Smooth muscle cell (in vitro differentiated cells): ENCODE results near the gene LRRC46. TPM values are rescaled to one million over a fixed set of nuclear protein-coding genes. Genes with fewer than 3 reads are reported as not detected.

Experiments used
- DNase-seq: peaks from one replicate; lab custom pipeline; 2025; ENCODE audit not compliant: unreplicated experiment; lab: John Stamatoyannopoulos, UW
- H2AFZ ChIP-seq: fragments of 200-600 bp; sonication (generic); 2 replicates; pipeline ENCODE4 v1.6.0; 2016; ENCODE audit warnings: antibody characterized with exemption, low read depth, mild to moderate bottlenecking
- H3F3A ChIP-seq: fragments of 200-600 bp; sonication (generic); 2 replicates; pipeline ENCODE4 v1.6.0; 2017; ENCODE audit warnings: antibody characterized with exemption, low read depth
- H3K27ac ChIP-seq: fragments of 200-600 bp; sonication (generic); 2 replicates; pipeline ENCODE4 v1.5.1; 2016; ENCODE audit warnings: low read depth, mild to moderate bottlenecking
- H3K27me3 ChIP-seq: fragments of 200-600 bp; sonication (generic); 2 replicates; pipeline ENCODE4 v1.6.1; 2016; ENCODE audit warnings: low read depth, mild to moderate bottlenecking
- H3K36me3 ChIP-seq: fragments of 200-600 bp; sonication (generic); 2 replicates; pipeline ENCODE4 v1.5.1; 2016; ENCODE audit warnings: low read depth
- H3K4me1 ChIP-seq: fragments of 200-600 bp; sonication (generic); 2 replicates; pipeline ENCODE4 v1.5.1; 2016; ENCODE audit warnings: low read depth
- H3K4me2 ChIP-seq: fragments of 200-600 bp; sonication (generic); 2 replicates; pipeline ENCODE4 v1.6.0; 2016; ENCODE audit warnings: mild to moderate bottlenecking
- H3K4me3 ChIP-seq: fragments of 200-600 bp; sonication (generic); 2 replicates; pipeline ENCODE4 v1.5.1; 2016; ENCODE audit warnings: mild to moderate bottlenecking
- H3K79me2 ChIP-seq: fragments of 200-600 bp; sonication (generic); 2 replicates; pipeline ENCODE4 v1.6.0; 2016; ENCODE audit warnings: low read depth, mild to moderate bottlenecking
- H3K9ac ChIP-seq: fragments of 200-600 bp; sonication (generic); 2 replicates; pipeline ENCODE4 v1.6.0; 2016; ENCODE audit warnings: low read depth
- H3K9me3 ChIP-seq: fragments of 200-600 bp; sonication (generic); replicated peaks from 2 replicates; pipeline ENCODE4 v1.5.1; 2016; ENCODE audit warnings: low read depth
- H4K20me1 ChIP-seq: fragments of 200-600 bp; sonication (generic); 2 replicates; pipeline ENCODE4 v1.6.0; 2016; ENCODE audit warnings: low read depth
- CTCF ChIP-seq: fragments of 200-600 bp; sonication (generic); IDR thresholded peaks from 2 replicates; pipeline ENCODE4 v1.5.1; 2017; ENCODE audit warnings: borderline replicate concordance, mild to moderate bottlenecking, antibody characterized with exemption; ENCODE audit not compliant: insufficient read depth, poor library complexity, severe bottlenecking
- WGBS: methylation state at CpG from one replicate; pipeline ENCODE4 v1.1.7; 2016; ENCODE audit warnings: low lambda C conversion rate; 5-methylcytosine and 5-hydroxymethylcytosine counted together
- polyA plus RNA-seq: library from polyadenylated mRNA; unstranded; fragments of >200 nt; fragmentation: Nextera tagmentation; extraction: Ambion mirVana; gene quantifications from 2 replicates; pipeline ENCODE4 v1.2.1, GENCODE V29; 2016
- total RNA-seq: library from RNA; depleted of rRNA; stranded (reverse); fragments of >200 nt; gene quantifications from 2 replicates; pipeline ENCODE4 v1.2.3, GENCODE V29; 2014

The LRRC46 gene
- total and polyA plus RNA-seq, 2 experiments from 2014 or later, result 0.26 TPM; not detected in 1

- Histone ChIP-seq H3F3A (peaks cover 8% of the 10 kb centered on the region), H3K36me3 (no peaks in the 10 kb centered on the region), H4K20me1 (peaks cover 8% of the 10 kb centered on the region), H3K4me3 (no peak overlapping the region), H3K4me1 (peaks cover 4% of the 10 kb centered on the region), H2AFZ (no peak overlapping the region), H3K27ac (no peak overlapping the region), H3K27me3 (no peaks in the 10 kb centered on the region), H3K79me2 (no peaks in the 10 kb centered on the region), H3K9me3 (no peaks in the 10 kb centered on the region), H3K9ac (no peak overlapping the region), H3K4me2 (no peak overlapping the region)
- WGBS, result 98% methylated on average over 22 of the region's 22 CpGs
- TF ChIP-seq CTCF, result no peak
- DNase-seq, result no peak
Observed at GRCh38 chr17:47813512-47814031, 17.9 kb upstream of the LRRC46 start.

- Histone ChIP-seq H3K36me3 (no peaks in the 10 kb centered on the region), H3K79me2 (no peaks in the 10 kb centered on the region), H4K20me1 (peaks cover 8% of the 10 kb centered on the region), H3K27ac (no peak overlapping the region), H2AFZ (no peak overlapping the region), H3K4me2 (no peak overlapping the region), H3F3A (peaks cover 4% of the 10 kb centered on the region), H3K9me3 (no peaks in the 10 kb centered on the region), H3K9ac (no peak overlapping the region), H3K4me1 (peaks cover 4% of the 10 kb centered on the region), H3K4me3 (no peak overlapping the region), H3K27me3 (no peaks in the 10 kb centered on the region)
- no peak for TF ChIP-seq CTCF
- DNase-seq, result no peak
- 97% methylated on average over 21 of the region's 21 CpGs for WGBS
Observed at GRCh38 chr17:47815106-47815918, 16.2 kb upstream of the LRRC46 start.

GRCh38 chr17:47816111-47816735 lies 15.2 kb upstream of the LRRC46 start:
- no peak for TF ChIP-seq CTCF
- Histone ChIP-seq H2AFZ (no peak overlapping the region), H3K4me2 (no peak overlapping the region), H3K27ac (no peak overlapping the region), H3K9ac (no peak overlapping the region), H3K27me3 (no peaks in the 10 kb centered on the region), H3K79me2 (no peaks in the 10 kb centered on the region), H3K4me1 (peaks cover 6% of the 10 kb centered on the region), H3K9me3 (no peaks in the 10 kb centered on the region), H3F3A (no peaks in the 10 kb centered on the region), H3K36me3 (no peaks in the 10 kb centered on the region), H3K4me3 (no peak overlapping the region), H4K20me1 (no peaks in the 10 kb centered on the region)
- DNase-seq, result no peak
- WGBS, result 97% methylated on average over 21 of the region's 21 CpGs
